ENCODE results near the gene OR2T27.
"Not testable (repeated sequence)": the region's sequence is repeated elsewhere in the genome, so short reads cannot be mapped to it uniquely, and the experiment has no call there.

Gene OR2T27

GRCh38 chr1:248639652-248640051 is 15.7 kb downstream of the OR2T27 start:
- DNase-seq = not testable (repeated sequence)

- DNase-seq = not testable (repeated sequence)
Observed at GRCh38 chr1:248636612-248637011, 18.7 kb downstream of the OR2T27 start.

GRCh38 chr1:248634991-248635390 is 20.3 kb downstream of the OR2T27 start, which contains the start of gene OR2T11:
Gene OR2T11 (minus strand): TSS chr1:248635091. CDS start chr1:248627128, 7,963 bp downstream.
- DNase-seq = not testable (repeated sequence)

- no peak for DNase-seq
Observed at GRCh38 chr1:248631354-248632008, 23.8 kb downstream of the OR2T27 start.

DNA sequence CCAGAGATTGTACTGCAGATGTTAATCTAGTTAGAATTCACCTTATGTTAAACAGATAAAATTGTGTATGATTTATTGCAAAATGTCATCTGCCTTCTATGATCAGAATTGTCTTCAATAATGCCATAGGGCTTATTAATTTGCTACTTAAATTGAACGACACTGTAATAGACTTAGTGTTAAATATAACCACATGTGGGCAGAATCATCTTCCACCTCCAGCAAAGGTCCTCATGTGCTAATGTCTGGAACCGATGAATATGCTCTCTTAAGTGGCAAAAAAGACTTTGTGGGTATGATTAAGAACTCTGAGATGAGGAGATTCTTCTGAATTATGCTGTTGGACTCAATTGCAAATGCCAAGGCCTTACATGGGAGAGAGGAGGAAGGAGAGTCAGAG is 24.8 kb downstream of the OR2T27 start:
- no peak for DNase-seq

- DNase-seq = no peak
Observed at GRCh38 chr1:248627971-248628844, 27.1 kb downstream of the OR2T27 start.

- DNase-seq = no peak
Observed at GRCh38 chr1:248625971-248626370, 29.4 kb downstream of the OR2T27 start.

DNA sequence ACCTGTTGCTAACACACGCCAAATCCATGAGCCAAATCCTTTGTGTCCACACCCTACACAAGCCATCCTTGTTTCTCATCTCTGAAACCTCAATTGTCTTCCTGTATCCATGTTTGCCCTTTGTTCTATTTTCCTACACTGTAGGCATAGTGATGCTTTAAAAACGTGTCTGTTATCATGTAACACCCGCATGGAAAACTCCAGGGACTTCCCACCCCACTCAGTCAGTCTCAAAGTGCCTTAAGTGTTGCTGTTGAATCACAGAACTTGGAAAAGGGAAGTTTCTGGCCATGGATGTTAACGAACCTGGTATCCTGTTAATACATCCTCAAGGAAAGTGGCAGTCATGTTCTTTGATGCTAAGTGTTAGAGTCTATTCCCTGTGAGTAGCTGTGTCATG is 30.2 kb downstream of the OR2T27 start:
- no peak for DNase-seq

GRCh38 chr1:248622570-248623001 is 32.7 kb downstream of the OR2T27 start:
- no peak for DNase-seq

DNA sequence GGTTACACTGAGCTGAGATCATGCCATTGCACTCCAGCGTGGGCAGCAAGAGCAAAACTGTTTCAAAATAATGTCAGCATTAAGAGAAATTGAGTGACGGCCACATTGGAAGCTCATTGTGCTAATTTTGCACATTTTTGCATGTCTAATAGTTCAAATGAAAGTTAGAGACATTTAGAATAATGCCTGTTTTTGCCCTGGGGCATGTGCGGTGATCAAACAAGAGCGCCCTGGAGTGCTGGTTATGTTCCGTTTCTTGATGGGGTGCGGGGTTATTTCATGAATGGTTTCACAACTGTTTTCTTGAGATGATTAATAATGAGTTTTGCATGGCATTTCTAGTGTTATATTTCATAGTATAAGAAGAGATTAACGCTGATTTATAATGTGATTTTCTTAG is 33.6 kb downstream of the OR2T27 start:
- DNase-seq = no peak

DNA sequence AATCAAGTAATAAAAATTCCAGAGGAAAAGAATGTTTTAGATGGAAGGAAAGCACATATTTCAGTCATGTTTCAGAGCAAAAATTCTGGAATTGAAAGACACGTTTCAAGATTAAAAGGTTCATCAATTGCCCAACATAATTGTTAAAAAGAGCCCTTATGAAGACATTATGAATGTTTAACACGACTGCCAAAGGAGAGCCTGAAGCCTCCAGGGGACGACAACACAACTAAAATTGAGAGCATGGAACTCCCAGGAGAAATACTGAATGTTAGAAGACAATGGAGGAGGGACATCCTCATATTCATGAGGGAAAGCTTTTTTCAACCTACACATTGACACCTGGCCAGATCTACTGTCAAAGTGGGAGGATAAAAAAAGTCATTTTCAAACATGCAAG is 36.5 kb downstream of the OR2T27 start:
- no peak for DNase-seq

DNA sequence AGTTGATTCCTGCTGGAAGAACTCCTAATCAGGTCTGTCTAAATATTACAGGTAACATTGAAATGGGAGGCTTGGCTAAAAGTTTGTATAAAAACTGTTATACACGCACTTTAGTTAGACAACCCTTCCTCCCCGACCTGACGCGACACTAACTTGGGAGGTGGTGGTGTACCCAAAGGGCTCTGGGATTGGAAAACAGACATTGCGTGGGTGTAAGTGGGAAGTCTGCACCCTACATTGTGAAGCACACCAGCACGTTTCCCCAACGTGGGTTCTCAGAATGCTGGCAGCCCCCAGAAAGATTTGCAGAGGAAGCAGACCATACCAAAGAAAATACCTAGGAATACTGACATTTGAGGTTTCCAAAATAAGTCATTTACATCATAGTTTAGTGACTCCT is 37.2 kb downstream of the OR2T27 start:
- no peak for DNase-seq

GRCh38 chr1:248613742-248614141 is 41.6 kb downstream of the OR2T27 start:
- DNase-seq = no peak

DNA sequence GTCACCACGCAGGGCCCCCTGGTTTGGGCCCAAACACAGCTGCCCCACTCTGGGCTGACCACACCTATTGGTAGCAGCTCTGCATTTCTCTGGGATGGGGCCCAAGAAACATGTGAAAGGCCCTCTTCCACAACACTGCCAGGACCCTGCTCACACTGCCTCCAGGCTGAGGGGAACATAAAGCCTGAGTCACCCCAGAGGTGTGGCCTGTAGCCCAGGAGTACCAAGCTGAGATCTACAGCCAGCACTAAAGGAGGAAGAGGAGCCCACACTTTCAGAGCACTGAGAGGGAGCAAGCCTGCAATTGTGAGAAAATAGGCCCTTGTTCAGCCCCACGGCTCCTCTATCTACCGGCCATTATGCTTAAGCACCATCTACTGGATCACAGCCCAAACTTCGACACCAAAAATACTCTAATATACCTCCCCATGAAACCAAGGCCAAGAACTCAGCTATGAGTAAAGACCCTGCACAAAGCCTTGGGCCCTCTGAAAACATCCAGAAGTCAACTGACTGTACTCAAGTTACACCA is 43.4 kb downstream of the OR2T27 start:
- no peak for DNase-seq

- no peak for DNase-seq
Observed at GRCh38 chr1:248610301-248610700, 45.0 kb downstream of the OR2T27 start.
